Ammon's horn (tissue), 1 donor: ENCODE data around the gene CXCL1.
"Not testable (repeated sequence)": the region's sequence is repeated elsewhere in the genome, so short reads cannot be mapped to it uniquely, and the experiment has no call there.

ENCODE experiments used
- DNase-seq: peaks from one replicate; pipeline ENCODE4 v3.0.0-alpha.2; 2016; ENCODE audit warnings: low spot score

The CXCL1 gene

GRCh38 chr4:73875401-73875800 is 6.2 kb downstream of the CXCL1 start:
- DNase-seq = no peak

GRCh38 chr4:73883306-73883705 is 14.1 kb downstream of the CXCL1 start:
- DNase-seq = no peak

- DNase-seq = no peak
These were observed 16.5 kb downstream of the CXCL1 start for GRCh38 chr4:73885574-73886267.

- no peak for DNase-seq
These were observed 22.1 kb downstream of the CXCL1 start for GRCh38 chr4:73891326-73891725.

GRCh38 chr4:73891739-73892405 is 22.7 kb downstream of the CXCL1 start:
- no peak for DNase-seq

GRCh38 chr4:73892966-73893365 is 23.8 kb downstream of the CXCL1 start:
- DNase-seq = no peak

GRCh38 chr4:73894001-73894400 is 24.8 kb downstream of the CXCL1 start:
- DNase-seq = no peak

GRCh38 chr4:73895201-73896175 is 26.3 kb downstream of the CXCL1 start:
- DNase-seq = no peak

- no peak for DNase-seq
These were observed 27.2 kb downstream of the CXCL1 start for GRCh38 chr4:73896416-73896815.

GRCh38 chr4:73897380-73898136 is 28.4 kb downstream of the CXCL1 start:
- no peak for DNase-seq

- not testable (repeated sequence) for DNase-seq
These were observed 30.1 kb downstream of the CXCL1 start for GRCh38 chr4:73899338-73899737.

- no peak for DNase-seq
These were observed 31.8 kb downstream of the CXCL1 start for GRCh38 chr4:73901031-73901430.

GRCh38 chr4:73902038-73902637 is 32.9 kb downstream of the CXCL1 start:
- no peak for DNase-seq

- DNase-seq = no peak
These were observed 33.8 kb downstream of the CXCL1 start for GRCh38 chr4:73902817-73903547.

- DNase-seq = no peak
These were observed 35.3 kb downstream of the CXCL1 start for GRCh38 chr4:73904491-73904890.

- no peak for DNase-seq
These were observed 39.8 kb downstream of the CXCL1 start for GRCh38 chr4:73908965-73909364.

- DNase-seq = no peak
These were observed 42.6 kb downstream of the CXCL1 start for GRCh38 chr4:73911746-73912145.

GRCh38 chr4:73912191-73912590 is 43.0 kb downstream of the CXCL1 start:
- DNase-seq = no peak

- DNase-seq = no peak
These were observed 44.9 kb downstream of the CXCL1 start for GRCh38 chr4:73914071-73914470.

GRCh38 chr4:73916172-73916925 is 47.2 kb downstream of the CXCL1 start:
- no peak for DNase-seq
